ENCODE data around the gene AUTS2. TPM values are rescaled to one million over a fixed set of nuclear protein-coding genes. Genes with fewer than 3 reads are reported as not detected.

The AUTS2 gene
- total RNA-seq, 6 experiments from 2014 or later: 10.4 to 32.0 (median 19.3) TPM

DNA sequence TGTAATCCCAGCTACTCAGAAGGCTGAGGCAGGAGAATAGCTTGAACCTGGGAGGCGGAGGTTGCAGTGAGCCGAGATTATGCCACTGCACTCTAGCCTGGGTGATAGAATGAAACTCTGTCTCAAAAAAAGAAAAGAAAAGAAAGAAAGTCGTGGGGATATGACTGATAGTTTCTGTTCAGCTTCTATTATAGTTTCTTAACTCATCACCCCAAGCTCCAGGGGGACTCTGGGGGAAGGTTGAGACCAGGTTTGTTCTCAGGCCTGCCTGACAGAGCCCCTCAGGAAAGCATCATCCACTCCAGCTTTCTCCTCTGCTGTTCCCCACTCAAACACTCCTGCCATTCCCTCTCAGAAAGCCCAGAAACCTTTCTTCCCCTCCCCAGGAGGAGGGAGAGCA, 991.3 kb downstream of the AUTS2 start:
- H3K4me1 ChIP-seq: peaks cover 0 to 46% (median 21%) of the 10 kb centered on the region in 4 donors
- ATAC-seq: no peak
- peak overlapping the region in 1 of 3 donors; percentile 56 for H3K27ac ChIP-seq
- H3K9me3 ChIP-seq: no peaks in the 10 kb centered on the region
- no peaks in the 10 kb centered on the region for H3K36me3 ChIP-seq
- DNase-seq: no peak
- no peak overlapping the region for H3K4me3 ChIP-seq
- H3K27me3 ChIP-seq: no peaks in the 10 kb centered on the region
- no peak for TF ChIP-seq POLR2A (IDR thresholded peaks at IDR 0.05)
- TF ChIP-seq, protein P1, sequence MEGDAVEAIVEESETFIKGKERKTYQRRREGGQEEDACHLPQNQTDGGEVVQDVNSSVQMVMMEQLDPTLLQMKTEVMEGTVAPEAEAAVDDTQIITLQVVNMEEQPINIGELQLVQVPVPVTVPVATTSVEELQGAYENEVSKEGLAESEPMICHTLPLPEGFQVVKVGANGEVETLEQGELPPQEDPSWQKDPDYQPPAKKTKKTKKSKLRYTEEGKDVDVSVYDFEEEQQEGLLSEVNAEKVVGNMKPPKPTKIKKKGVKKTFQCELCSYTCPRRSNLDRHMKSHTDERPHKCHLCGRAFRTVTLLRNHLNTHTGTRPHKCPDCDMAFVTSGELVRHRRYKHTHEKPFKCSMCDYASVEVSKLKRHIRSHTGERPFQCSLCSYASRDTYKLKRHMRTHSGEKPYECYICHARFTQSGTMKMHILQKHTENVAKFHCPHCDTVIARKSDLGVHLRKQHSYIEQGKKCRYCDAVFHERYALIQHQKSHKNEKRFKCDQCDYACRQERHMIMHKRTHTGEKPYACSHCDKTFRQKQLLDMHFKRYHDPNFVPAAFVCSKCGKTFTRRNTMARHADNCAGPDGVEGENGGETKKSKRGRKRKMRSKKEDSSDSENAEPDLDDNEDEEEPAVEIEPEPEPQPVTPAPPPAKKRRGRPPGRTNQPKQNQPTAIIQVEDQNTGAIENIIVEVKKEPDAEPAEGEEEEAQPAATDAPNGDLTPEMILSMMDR (IDR thresholded peaks at IDR 0.05): no peak
- intact Hi-C loops (cut with DNase I): no loop called here
- 67% methylated on average over 3 of the region's 3 CpGs for WGBS (ENCODE audit: insufficient coverage, low coverage, low lambda C conversion rate, missing lambda C conversion rate)

DNA sequence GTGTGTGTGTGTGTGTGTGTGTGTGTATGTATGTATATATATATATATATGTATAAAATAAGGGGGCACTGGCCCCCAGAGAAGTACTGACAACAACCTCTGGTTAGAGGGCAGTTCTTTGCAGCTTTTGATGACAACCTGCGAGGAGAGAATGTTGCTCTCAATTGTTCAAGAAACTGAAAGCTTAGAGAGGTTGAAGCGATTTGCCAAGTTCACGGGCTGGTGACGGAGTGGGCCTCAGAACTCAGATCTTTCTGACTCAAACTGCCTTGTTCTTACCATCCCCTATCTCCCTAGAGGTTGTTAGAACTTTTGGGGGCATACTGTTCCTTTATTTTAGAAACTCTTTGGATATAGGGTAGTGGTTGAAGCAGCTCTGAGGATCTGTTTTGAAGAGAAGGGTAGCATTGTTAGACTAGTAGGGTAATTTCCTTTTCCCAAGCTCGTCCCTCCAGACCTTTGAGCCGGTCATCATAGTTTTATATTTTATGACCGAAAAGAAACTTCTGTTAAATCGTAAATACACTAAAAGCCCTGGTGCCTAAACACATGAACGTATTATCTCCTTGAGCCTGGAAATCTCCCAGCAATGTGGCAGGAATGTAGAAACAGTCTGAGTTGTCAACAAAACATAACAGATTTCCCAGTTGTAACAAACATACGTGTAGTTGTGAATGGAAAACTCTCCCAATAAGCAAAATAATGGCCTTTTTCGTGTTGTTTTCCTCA, 992.0 kb downstream of the AUTS2 start:
- no peaks in the 10 kb centered on the region for H3K27me3 ChIP-seq
- DNase-seq (no peak), ATAC-seq (peak; percentile 46 to 51 (median 47))
- intact Hi-C loops (cut with DNase I): loop anchor here in 1 of 2 donors (10.0 kb wide), 1 partner anchor 105 kb away; no protein-coding TSS in a partner anchor
- TF ChIP-seq, protein P1 (IDR thresholded peaks at IDR 0.05): no peak
- TF ChIP-seq POLR2A (IDR thresholded peaks at IDR 0.05): no peak
- H3K9me3 ChIP-seq: no peaks in the 10 kb centered on the region
- peak overlapping the region in 2 of 3 donors; percentile 56 to 62 for H3K27ac ChIP-seq
- no peaks in the 10 kb centered on the region for H3K36me3 ChIP-seq
- WGBS (ENCODE audit: insufficient coverage, low coverage, low lambda C conversion rate, missing lambda C conversion rate): 17% methylated on average over 11 of the region's 11 CpGs
- peak overlapping the region in 1 of 3 donors; percentile 12 for H3K4me3 ChIP-seq
- peaks cover 0 to 42% (median 18%) of the 10 kb centered on the region in 4 donors for H3K4me1 ChIP-seq

DNA sequence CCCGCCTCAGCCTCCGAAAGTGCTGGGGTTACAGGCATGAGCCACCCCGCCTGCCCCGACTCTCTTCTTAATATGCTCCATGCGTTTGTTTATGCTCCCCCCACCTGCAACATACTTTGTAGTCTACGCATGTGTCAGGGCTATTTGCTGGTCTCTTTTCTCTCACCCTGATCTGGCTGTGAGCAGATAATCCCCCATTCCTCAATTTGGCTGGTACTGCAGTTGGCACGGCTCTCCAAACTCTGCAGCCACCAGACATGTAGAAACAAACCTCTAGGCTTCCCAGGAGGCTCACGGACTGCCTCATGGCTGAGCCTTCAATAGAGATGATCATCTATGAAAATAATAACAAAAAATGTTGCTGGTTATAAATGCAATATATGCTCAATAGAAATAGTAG, 993.4 kb downstream of the AUTS2 start:
- WGBS (ENCODE audit: insufficient coverage, low coverage, low lambda C conversion rate, missing lambda C conversion rate): 76% methylated on average over 8 of the region's 8 CpGs
- DNase-seq (no peak), ATAC-seq (no peak)
- H3K4me1 ChIP-seq: peaks cover 0 to 42% (median 18%) of the 10 kb centered on the region in 4 donors
- H3K4me3 ChIP-seq: no peak overlapping the region
- no peak for TF ChIP-seq POLR2A (IDR thresholded peaks at IDR 0.05)
- TF ChIP-seq, protein P1 (IDR thresholded peaks at IDR 0.05): no peak
- H3K27ac ChIP-seq: peak overlapping the region in 1 of 3 donors; percentile 62
- no peaks in the 10 kb centered on the region for H3K27me3 ChIP-seq
- H3K9me3 ChIP-seq: no peaks in the 10 kb centered on the region
- intact Hi-C loops (cut with DNase I): loop anchor here in 1 of 2 donors (10.0 kb wide), 1 partner anchor 103 kb away; no protein-coding TSS in a partner anchor
- no peaks in the 10 kb centered on the region for H3K36me3 ChIP-seq

DNA sequence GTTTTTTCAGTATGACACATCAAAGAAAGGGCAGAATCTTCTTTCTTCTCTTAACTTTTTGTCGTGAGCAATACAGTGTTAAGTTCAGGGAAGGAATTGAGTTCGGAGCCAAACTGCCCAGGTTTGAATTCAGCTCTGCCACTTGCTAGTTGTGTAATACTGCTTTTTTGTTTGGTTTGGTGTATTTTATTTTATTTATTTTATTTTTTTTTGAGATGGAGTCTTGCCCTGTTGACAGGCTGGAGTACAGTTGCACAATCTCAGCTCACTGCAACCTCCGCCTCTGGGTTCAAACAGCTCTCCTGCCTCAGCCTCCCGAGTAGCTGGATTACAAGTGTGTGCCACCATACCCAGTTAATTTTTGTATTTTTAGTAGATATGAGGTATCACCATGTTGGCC, 993.9 kb downstream of the AUTS2 start:
- TF ChIP-seq, protein P1 (IDR thresholded peaks at IDR 0.05): no peak
- TF ChIP-seq POLR2A (IDR thresholded peaks at IDR 0.05): no peak

More for the DNA sequence above, 993.9 kb downstream of the AUTS2 start:
- H3K4me1 ChIP-seq: peaks cover 0 to 41% (median 15%) of the 10 kb centered on the region in 4 donors
- H3K27ac ChIP-seq: no peak overlapping the region
- WGBS (ENCODE audit: insufficient coverage, low coverage, low lambda C conversion rate, missing lambda C conversion rate): 16% methylated on average over 4 of the region's 4 CpGs
- ATAC-seq (peak; percentile 30 to 64 (median 39)), DNase-seq (peak in 1 of 3 donors; percentile 57)
- H3K36me3 ChIP-seq: no peaks in the 10 kb centered on the region
- H3K27me3 ChIP-seq: no peaks in the 10 kb centered on the region
- no peaks in the 10 kb centered on the region for H3K9me3 ChIP-seq
- intact Hi-C loops (cut with DNase I): loop anchor here in 1 of 2 donors (10.0 kb wide), 1 partner anchor 103 kb away; no protein-coding TSS in a partner anchor
- no peak overlapping the region for H3K4me3 ChIP-seq
